ENCODE results near the gene PLEKHM3.

Gene PLEKHM3

DNA sequence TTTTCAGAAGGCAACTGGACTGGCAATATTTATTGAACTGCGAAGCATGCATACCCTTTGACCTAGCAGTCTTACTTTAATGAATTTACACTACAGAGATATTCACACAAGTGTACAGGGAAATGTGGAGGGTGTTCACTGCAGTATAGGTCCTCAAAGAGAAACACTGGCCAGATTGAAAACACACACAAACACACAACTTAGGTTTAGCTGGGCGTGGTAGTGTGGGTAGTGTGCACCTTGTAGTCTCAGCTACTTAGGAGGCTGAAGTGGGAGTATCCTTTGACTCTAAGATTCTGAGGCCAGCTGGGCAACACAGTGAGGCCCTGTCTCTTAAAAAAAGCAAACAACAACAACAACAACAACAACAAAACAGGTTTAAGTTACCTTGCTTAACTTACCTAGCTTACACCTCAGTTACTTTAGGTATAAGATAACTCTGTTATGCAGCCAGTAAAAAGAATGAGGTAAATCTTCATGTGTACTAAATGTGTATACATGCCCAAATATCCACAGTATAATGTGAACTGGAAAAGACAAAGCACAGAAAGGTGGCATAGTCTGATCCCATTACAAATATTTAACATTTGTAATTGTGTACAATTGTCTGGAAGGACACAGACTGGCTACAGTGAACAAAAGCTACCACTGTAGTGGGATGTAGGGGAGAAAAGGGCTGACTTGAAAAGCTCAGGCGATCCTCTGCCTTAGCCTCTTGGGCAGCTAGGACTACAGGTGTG, 149.7 kb downstream of the PLEKHM3 start:
- no peak for TF ChIP-seq TCF12 (IDR thresholded peaks at IDR 0.05; ENCODE audit: low read depth)
- no peak for TF ChIP-seq TEAD4 (IDR thresholded peaks at IDR 0.05)
- TF ChIP-seq CREB1 (IDR thresholded peaks at IDR 0.05; ENCODE audit: low read depth) = no peak
- TF ChIP-seq RAD21 (IDR thresholded peaks at IDR 0.05; ENCODE audit: low read depth) = no peak
- TF ChIP-seq EP300 (IDR thresholded peaks at IDR 0.05; ENCODE audit: borderline replicate concordance) = no peak
- TF ChIP-seq, protein P1, sequence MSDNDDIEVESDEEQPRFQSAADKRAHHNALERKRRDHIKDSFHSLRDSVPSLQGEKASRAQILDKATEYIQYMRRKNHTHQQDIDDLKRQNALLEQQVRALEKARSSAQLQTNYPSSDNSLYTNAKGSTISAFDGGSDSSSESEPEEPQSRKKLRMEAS (IDR thresholded peaks at IDR 0.05) = no peak
- no peak for TF ChIP-seq YY1 (IDR thresholded peaks at IDR 0.05; ENCODE audit: low read depth)
- TF ChIP-seq FOXM1 (IDR thresholded peaks at IDR 0.05; ENCODE audit: borderline replicate concordance, low read depth) = no peak
- TF ChIP-seq TAF1 (IDR thresholded peaks at IDR 0.05; ENCODE audit: low read depth) = no peak
- TF ChIP-seq CEBPB (IDR thresholded peaks at IDR 0.05) = no peak
- TF ChIP-seq, protein P2, sequence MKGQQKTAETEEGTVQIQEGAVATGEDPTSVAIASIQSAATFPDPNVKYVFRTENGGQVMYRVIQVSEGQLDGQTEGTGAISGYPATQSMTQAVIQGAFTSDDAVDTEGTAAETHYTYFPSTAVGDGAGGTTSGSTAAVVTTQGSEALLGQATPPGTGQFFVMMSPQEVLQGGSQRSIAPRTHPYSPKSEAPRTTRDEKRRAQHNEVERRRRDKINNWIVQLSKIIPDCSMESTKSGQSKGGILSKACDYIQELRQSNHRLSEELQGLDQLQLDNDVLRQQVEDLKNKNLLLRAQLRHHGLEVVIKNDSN (IDR thresholded peaks at IDR 0.05) = no peak
- TF ChIP-seq ZBTB7A (IDR thresholded peaks at IDR 0.05; ENCODE audit: low read depth) = no peak

DNA sequence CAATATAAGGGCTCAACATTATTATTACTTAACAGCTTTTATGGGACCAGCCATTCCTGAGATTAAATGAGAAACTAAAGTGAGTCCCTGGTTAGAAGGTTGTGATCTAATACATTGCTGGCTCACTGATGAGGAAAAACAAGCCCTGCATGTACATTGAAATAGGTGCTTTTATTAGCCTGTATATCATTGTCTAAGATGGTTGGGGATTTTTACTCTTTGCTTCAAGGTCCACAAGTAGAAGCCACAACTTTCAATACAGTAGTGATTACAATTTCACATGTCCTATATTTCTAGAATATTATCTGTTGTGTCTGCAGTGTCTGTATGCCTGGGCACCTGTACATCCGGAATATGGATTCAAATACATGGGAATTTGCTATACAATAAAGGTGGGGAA, 151.5 kb downstream of the PLEKHM3 start:
- TF ChIP-seq RAD21 (IDR thresholded peaks at IDR 0.05; ENCODE audit: low read depth) = no peak
- no peak for TF ChIP-seq ZBTB7A (IDR thresholded peaks at IDR 0.05; ENCODE audit: low read depth)
- TF ChIP-seq YY1 (IDR thresholded peaks at IDR 0.05; ENCODE audit: low read depth) = no peak
- TF ChIP-seq TEAD4 (IDR thresholded peaks at IDR 0.05) = no peak
- no peak for TF ChIP-seq NFIC (IDR thresholded peaks at IDR 0.05)
- no peak for TF ChIP-seq CREB1 (IDR thresholded peaks at IDR 0.05; ENCODE audit: low read depth)
- TF ChIP-seq TAF1 (IDR thresholded peaks at IDR 0.05; ENCODE audit: low read depth) = no peak
- TF ChIP-seq TCF12 (IDR thresholded peaks at IDR 0.05; ENCODE audit: low read depth) = no peak
- no peak for TF ChIP-seq FOXM1 (IDR thresholded peaks at IDR 0.05; ENCODE audit: borderline replicate concordance, low read depth)
- TF ChIP-seq, protein P1 (IDR thresholded peaks at IDR 0.05) = no peak
- no peak for TF ChIP-seq CEBPB (IDR thresholded peaks at IDR 0.05)
- TF ChIP-seq, protein P3, sequence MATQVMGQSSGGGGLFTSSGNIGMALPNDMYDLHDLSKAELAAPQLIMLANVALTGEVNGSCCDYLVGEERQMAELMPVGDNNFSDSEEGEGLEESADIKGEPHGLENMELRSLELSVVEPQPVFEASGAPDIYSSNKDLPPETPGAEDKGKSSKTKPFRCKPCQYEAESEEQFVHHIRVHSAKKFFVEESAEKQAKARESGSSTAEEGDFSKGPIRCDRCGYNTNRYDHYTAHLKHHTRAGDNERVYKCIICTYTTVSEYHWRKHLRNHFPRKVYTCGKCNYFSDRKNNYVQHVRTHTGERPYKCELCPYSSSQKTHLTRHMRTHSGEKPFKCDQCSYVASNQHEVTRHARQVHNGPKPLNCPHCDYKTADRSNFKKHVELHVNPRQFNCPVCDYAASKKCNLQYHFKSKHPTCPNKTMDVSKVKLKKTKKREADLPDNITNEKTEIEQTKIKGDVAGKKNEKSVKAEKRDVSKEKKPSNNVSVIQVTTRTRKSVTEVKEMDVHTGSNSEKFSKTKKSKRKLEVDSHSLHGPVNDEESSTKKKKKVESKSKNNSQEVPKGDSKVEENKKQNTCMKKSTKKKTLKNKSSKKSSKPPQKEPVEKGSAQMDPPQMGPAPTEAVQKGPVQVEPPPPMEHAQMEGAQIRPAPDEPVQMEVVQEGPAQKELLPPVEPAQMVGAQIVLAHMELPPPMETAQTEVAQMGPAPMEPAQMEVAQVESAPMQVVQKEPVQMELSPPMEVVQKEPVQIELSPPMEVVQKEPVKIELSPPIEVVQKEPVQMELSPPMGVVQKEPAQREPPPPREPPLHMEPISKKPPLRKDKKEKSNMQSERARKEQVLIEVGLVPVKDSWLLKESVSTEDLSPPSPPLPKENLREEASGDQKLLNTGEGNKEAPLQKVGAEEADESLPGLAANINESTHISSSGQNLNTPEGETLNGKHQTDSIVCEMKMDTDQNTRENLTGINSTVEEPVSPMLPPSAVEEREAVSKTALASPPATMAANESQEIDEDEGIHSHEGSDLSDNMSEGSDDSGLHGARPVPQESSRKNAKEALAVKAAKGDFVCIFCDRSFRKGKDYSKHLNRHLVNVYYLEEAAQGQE (IDR thresholded peaks at IDR 0.05; ENCODE audit: low read depth) = no peak
- TF ChIP-seq EGR1 (IDR thresholded peaks at IDR 0.05) = no peak
- TF ChIP-seq EP300 (IDR thresholded peaks at IDR 0.05; ENCODE audit: borderline replicate concordance) = no peak
- TF ChIP-seq, protein P2 (IDR thresholded peaks at IDR 0.05) = no peak

DNA sequence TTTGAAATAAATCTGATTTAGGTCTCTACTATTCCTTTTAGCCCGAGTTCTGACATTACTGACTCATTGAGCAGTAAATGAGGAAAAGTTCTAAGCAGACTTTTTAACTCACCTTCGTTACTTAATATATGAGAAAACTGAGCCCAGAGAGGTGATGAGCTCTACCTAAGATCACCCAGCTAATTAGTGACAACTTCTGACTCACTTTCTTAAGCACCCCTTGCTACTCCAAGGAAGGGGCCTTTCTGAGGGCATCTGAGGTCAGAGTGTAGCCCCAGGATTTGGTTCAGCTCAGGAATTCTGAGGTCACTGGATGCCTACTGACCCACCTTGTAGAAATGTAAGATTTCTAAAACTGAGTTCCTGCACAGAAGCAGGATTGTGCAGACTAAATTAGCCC, 153.4 kb downstream of the PLEKHM3 start:
- no peak for TF ChIP-seq CREB1 (IDR thresholded peaks at IDR 0.05; ENCODE audit: low read depth)
- TF ChIP-seq ZBTB7A (IDR thresholded peaks at IDR 0.05; ENCODE audit: low read depth) = no peak
- TF ChIP-seq, protein P3 (IDR thresholded peaks at IDR 0.05; ENCODE audit: low read depth) = no peak
- no peak for TF ChIP-seq EGR1 (IDR thresholded peaks at IDR 0.05)
- TF ChIP-seq RAD21 (IDR thresholded peaks at IDR 0.05; ENCODE audit: low read depth) = no peak
- no peak for TF ChIP-seq NFIC (IDR thresholded peaks at IDR 0.05)
- no peak for TF ChIP-seq YY1 (IDR thresholded peaks at IDR 0.05; ENCODE audit: low read depth)
- TF ChIP-seq TEAD4 (IDR thresholded peaks at IDR 0.05) = no peak
- TF ChIP-seq, protein P2 (IDR thresholded peaks at IDR 0.05) = no peak
- TF ChIP-seq CEBPB (IDR thresholded peaks at IDR 0.05) = no peak
- TF ChIP-seq, protein P1 (IDR thresholded peaks at IDR 0.05) = no peak

DNA sequence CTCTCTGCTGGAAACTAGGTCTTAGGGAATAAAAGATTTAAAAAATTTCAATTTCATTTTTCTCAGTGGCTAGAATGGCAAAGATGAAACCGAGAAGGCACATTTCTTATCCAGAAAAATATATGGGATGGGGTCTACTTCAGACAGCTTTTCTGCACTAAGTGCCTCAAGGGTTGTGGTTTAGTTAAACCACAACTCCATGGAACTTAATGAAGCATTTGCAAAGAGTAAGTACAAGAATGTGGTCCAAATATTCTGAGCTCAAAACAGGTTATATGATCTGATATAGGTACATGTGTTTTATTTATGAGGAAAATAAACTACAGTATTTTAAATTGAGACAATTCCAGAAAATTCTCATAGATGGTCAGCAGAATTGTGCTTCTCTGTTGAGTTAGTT, 153.8 kb downstream of the PLEKHM3 start:
- TF ChIP-seq TCF12 (IDR thresholded peaks at IDR 0.05; ENCODE audit: low read depth) (no peak), EP300 (IDR thresholded peaks at IDR 0.05; ENCODE audit: borderline replicate concordance) (no peak), EGR1 (IDR thresholded peaks at IDR 0.05) (no peak), CREB1 (IDR thresholded peaks at IDR 0.05; ENCODE audit: low read depth) (no peak), TAF1 (IDR thresholded peaks at IDR 0.05; ENCODE audit: low read depth) (no peak), TEAD4 (IDR thresholded peaks at IDR 0.05) (no peak), FOXM1 (IDR thresholded peaks at IDR 0.05; ENCODE audit: borderline replicate concordance, low read depth) (no peak), ZBTB7A (IDR thresholded peaks at IDR 0.05; ENCODE audit: low read depth) (no peak), CEBPB (IDR thresholded peaks at IDR 0.05) (no peak), NFIC (IDR thresholded peaks at IDR 0.05) (no peak), RAD21 (IDR thresholded peaks at IDR 0.05; ENCODE audit: low read depth) (no peak), YY1 (IDR thresholded peaks at IDR 0.05; ENCODE audit: low read depth) (no peak)
- TF ChIP-seq, protein P1 (IDR thresholded peaks at IDR 0.05) = no peak
- TF ChIP-seq, protein P3 (IDR thresholded peaks at IDR 0.05; ENCODE audit: low read depth) = no peak
- TF ChIP-seq, protein P2 (IDR thresholded peaks at IDR 0.05) = no peak
